ENCODE measurements around the gene EXOC4. TPM values are rescaled to one million over a fixed set of nuclear protein-coding genes. Genes with fewer than 3 reads are reported as not detected.

EXOC4 gene
- total and polyA plus RNA-seq, 2 of the 8 experiments (the other 6 are each of a cell fraction or from before 2014, with no cell fraction given), result 27.0 to 67.3 TPM

DNA sequence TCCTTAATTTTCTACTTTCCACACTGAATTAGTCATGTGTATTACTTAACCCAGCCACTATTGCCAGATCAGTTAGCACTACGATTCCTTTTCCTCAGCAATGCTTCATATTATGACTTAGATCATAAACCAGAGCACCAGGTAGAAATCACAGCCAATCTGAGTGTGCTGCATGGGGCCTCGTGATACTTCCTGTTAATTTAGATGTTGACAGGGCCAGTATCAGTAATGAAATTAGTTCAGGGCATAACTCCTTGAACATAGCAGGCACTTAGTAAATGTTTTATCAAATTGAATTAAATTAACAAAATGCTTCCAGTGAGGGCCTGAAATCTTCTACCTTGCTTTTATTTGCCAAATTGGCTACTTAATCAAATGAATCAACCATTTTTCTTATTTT is 705.0 kb downstream of the EXOC4 start:
- Histone ChIP-seq H3K23ac (ENCODE audit: insufficient read length) (no peak overlapping the region), H3K23me2 (ENCODE audit: low read depth, low read length) (no peaks in the 10 kb centered on the region), H2BK15ac (ENCODE audit: low read length) (no peak overlapping the region), H3K27me3 (replicated peaks in 1 of 4; ENCODE audit: control insufficient read depth in 3 of 4, extremely low read depth in 1 of 4, insufficient read depth in 3 of 4, low read length in 3 of 4) (no peaks in the 10 kb centered on the region), H2AFZ (ENCODE audit: low read length) (no peak overlapping the region), H4K5ac (ENCODE audit: insufficient read length, low read depth, low read length) (no peak overlapping the region), H3K79me1 (ENCODE audit: low read depth, low read length) (no peaks in the 10 kb centered on the region; the same call in 1 of the 2 replicates), H3K79me2 (ENCODE audit: control insufficient read depth in 1 of 2, insufficient read depth in 2 of 2, low read length in 2 of 2) (no peaks in the 10 kb centered on the region), H3K4ac (replicated peaks; ENCODE audit: insufficient read length, low read depth, low read length) (no peak overlapping the region), H3K56ac (replicated peaks; ENCODE audit: insufficient read length, low read depth, low read length) (no peak overlapping the region), H3K4me3 (ENCODE audit: extremely low read depth in 1 of 4, insufficient read depth in 2 of 4, low read depth in 3 of 4, low read length in 4 of 4) (no peak overlapping the region), H3K18ac (ENCODE audit: extremely low read depth, low read length) (no peak overlapping the region), H4K91ac (replicated peaks; ENCODE audit: insufficient read length, low read length) (no peak overlapping the region), H2BK5ac (ENCODE audit: low read depth, low read length) (no peak overlapping the region), H2BK12ac (ENCODE audit: low read depth, low read length) (no peak overlapping the region), H3K14ac (ENCODE audit: insufficient read length) (no peak overlapping the region), H4K20me1 (replicated peaks in 1 of 2; ENCODE audit: control insufficient read depth in 1 of 2, insufficient read depth in 2 of 2, low read length in 2 of 2) (no peaks in the 10 kb centered on the region), H3K4me2 (ENCODE audit: insufficient read depth in 1 of 2, low read depth in 2 of 2, low read length in 2 of 2) (no peak overlapping the region), H3K27ac (ENCODE audit: low read depth, low read length) (no peak overlapping the region), H4K8ac (ENCODE audit: extremely low read depth, insufficient read depth, low read length) (no peak overlapping the region), H2BK20ac (ENCODE audit: low read length) (no peak overlapping the region), H2AK5ac (ENCODE audit: low read depth, low read length) (no peak overlapping the region), H3K4me1 (replicated peaks in 1 of 4; ENCODE audit: control insufficient read depth in 3 of 4, insufficient read depth in 4 of 4, low read length in 3 of 4) (no peaks in the 10 kb centered on the region), H2BK120ac (replicated peaks; ENCODE audit: low read depth, low read length) (no peak overlapping the region), H3K9me3 (ENCODE audit: insufficient read depth in 2 of 2, low read depth in 1 of 2, low read length in 1 of 2) (peaks cover 12% of the 10 kb centered on the region in 2 experiments), H3K9ac (replicated peaks in 1 of 4; ENCODE audit: extremely low read depth in 1 of 4, low read depth in 3 of 4, low read length in 3 of 4) (no peak overlapping the region), H3K36me3 (ENCODE audit: control insufficient read depth in 2 of 4, insufficient read depth in 4 of 4, low read length in 3 of 4) (no peaks in the 10 kb centered on the region; a peak in 1 of 8 replicates)
- CTCF ChIA-PET (ENCODE audit: partially characterized antibody), result interaction anchor here (0.6 kb wide), 1 partner anchor 124 kb away, joined by 4 read pairs; no protein-coding TSS in a partner anchor
- WGBS, 2 experiments (ENCODE audit: extremely low coverage in 1 of 2, insufficient coverage in 1 of 2, insufficient read length in 1 of 2, insufficient replicate concordance in 2 of 2, low coverage in 1 of 2, low lambda C conversion rate in 2 of 2, missing lambda C conversion rate in 1 of 2), result 93% methylated on average over 2 of the region's 2 CpGs; no CpG with 5 or more reads in 1 of the 2 experiments
- POLR2A ChIA-PET (ENCODE audit: partially characterized antibody), result no interaction called here
- FAIRE-seq (no peak), DNase-seq (ENCODE audit: low read depth in 1 of 2, low spot score in 2 of 2) (no peak)
- no peak for TF ChIP-seq BRCA1 (IDR thresholded peaks at IDR 0.05; ENCODE audit: low read depth, low read length)
- no peak for TF ChIP-seq GTF2F1 (IDR thresholded peaks at IDR 0.05; ENCODE audit: borderline replicate concordance, low read depth, low read length)
- TF ChIP-seq SUZ12 (IDR thresholded peaks at IDR 0.05; ENCODE audit: low read length), result no peak
- TF ChIP-seq SP1 (IDR thresholded peaks at IDR 0.05; ENCODE audit: low read depth, low read length), result no peak
- no peak for TF ChIP-seq EZH2 (IDR thresholded peaks at IDR 0.05; ENCODE audit: low read depth, low read length, severe bottlenecking)
- no peak for TF ChIP-seq PHF8 (conservative IDR thresholded peaks at IDR 0.05; ENCODE audit: low read depth, low read length)
- TF ChIP-seq RAD21 (IDR thresholded peaks at IDR 0.05 in 1 of 2, conservative IDR thresholded peaks at IDR 0.05 in 1 of 2; ENCODE audit: low read depth in 2 of 2, low read length in 2 of 2), result no peak
- no peak for TF ChIP-seq KDM4A (IDR thresholded peaks at IDR 0.05; ENCODE audit: low read depth, low read length, severe bottlenecking)
